Brain pericyte (primary cell): ENCODE measurements around the gene FOXL2.

Experiments
- DNase-seq: peaks from one replicate; pipeline ENCODE4 v3.0.0-alpha.2; 2012; ENCODE audit warnings: low read depth, low spot score

The FOXL2 gene

GRCh38 chr3:138946663-138947494 is at the start of gene FOXL2, which contains the start of gene FOXL2NB:
FOXL2 (minus strand) TSS chr3:138947137; CDS start chr3:138946722, 415 bp downstream.
FOXL2NB (plus strand) TSS chr3:138947217; CDS start chr3:138947365, 148 bp downstream.
- no peak for DNase-seq

- no peak for DNase-seq
Observed at GRCh38 chr3:138995706-138996105, 48.8 kb upstream of the FOXL2 start.

DNA sequence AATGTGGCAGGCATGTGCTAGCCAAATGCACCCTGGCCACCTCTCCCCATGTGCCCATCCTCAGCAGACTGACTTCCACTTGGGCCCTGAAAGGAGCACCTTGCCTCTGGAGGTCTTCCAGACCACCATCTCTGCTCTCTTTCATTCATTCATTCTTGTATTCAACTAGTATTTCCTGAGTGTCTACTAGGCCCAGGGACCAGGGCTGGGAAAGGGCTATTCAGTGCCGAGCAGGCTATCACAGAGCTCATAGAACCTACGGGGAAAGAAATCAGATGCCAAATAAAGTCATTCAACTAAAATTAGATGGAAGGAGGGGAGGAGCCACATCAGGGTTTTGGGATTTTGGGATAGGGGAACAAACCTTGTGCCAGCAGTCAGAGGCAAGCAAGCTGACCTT is 40.2 kb upstream of the FOXL2 start:
- no peak for DNase-seq

DNA sequence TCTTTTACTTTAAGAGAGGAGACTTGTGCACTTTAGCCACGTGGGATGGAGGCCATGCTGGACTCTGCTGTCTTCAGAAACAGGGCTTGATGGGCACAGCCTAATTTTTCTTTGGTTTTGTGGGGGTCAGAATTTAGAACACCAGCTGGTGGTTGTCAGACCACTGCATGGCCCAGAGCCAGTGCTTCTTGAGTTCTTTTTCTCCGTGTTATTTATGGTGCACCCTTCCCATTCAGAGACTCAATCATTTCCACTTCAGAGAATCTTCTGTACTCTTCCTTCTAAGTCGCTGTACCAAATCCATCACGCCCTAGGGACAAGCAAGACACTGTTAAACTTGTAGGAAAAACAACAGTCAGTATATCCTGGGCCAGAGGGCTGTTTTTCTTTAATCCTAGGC is 39.0 kb upstream of the FOXL2 start:
- no peak for DNase-seq

DNA sequence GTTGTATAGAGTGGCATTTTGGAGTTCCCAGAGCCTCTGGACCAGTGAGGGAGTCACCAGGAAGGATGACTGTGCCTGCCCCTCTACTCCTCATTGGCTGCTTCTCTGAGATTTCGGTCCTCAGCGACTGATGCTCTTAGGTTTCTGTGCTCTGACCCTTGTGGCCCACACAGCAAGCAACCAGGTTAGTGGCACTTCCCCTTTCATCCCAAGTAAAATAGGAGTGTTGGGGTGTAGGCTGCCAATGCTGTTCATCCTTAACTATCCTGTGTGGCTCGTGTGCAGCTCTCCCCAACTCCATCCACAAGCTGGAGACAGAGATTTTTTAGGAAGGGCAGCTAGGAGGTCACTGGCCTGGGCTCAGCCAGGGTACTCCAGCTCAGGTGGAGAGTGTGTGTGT is 37.9 kb upstream of the FOXL2 start:
- no peak for DNase-seq

- DNase-seq = no peak
Observed at GRCh38 chr3:138976047-138976446, 29.1 kb upstream of the FOXL2 start.

GRCh38 chr3:138975351-138975750 is 28.4 kb upstream of the FOXL2 start:
- no peak for DNase-seq

GRCh38 chr3:138974462-138974861 is 27.5 kb upstream of the FOXL2 start:
- no peak for DNase-seq

DNA sequence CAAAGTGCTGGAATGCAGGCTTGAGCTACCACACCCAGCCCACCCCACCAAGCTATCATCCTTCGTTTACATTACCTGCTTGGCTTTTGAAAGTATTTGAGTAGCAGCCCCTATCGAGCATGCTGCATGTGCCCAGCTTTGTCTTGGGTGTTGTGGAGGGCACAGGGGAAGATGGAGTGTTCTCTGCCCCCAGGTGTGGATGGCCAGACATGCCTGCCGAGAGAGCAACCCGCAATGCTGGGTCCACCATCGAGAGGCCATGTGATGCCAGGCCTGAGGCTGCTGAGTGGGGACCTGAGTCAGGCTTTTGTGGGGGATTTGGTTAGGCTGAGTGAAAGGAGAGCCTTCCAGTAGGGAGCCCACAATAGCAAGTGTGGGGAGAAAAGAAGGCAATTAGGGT is 26.0 kb upstream of the FOXL2 start:
- no peak for DNase-seq

GRCh38 chr3:138971766-138972320 is 24.9 kb upstream of the FOXL2 start:
- no peak for DNase-seq

- DNase-seq = no peak
Observed at GRCh38 chr3:138964923-138965322, 18.0 kb upstream of the FOXL2 start.

DNA sequence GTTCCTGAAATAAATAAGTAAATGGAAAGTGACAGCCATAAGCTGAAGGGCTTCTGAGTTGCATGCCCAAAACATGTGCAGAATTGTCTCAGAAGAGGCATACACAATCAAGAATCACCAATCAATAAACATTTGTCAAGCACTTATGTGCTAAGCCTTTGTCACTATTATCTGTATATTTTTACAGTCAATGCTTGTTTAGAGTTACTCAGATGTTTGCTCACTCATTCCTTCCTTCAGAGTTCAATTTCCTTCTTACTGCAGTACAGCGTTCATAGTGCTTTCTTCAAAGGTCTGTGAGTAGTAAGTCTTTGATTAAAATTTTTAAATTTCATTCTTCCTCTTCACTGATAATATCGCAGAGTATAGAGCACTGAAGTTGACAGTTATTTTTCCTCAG is 17.3 kb upstream of the FOXL2 start:
- no peak for DNase-seq

DNA sequence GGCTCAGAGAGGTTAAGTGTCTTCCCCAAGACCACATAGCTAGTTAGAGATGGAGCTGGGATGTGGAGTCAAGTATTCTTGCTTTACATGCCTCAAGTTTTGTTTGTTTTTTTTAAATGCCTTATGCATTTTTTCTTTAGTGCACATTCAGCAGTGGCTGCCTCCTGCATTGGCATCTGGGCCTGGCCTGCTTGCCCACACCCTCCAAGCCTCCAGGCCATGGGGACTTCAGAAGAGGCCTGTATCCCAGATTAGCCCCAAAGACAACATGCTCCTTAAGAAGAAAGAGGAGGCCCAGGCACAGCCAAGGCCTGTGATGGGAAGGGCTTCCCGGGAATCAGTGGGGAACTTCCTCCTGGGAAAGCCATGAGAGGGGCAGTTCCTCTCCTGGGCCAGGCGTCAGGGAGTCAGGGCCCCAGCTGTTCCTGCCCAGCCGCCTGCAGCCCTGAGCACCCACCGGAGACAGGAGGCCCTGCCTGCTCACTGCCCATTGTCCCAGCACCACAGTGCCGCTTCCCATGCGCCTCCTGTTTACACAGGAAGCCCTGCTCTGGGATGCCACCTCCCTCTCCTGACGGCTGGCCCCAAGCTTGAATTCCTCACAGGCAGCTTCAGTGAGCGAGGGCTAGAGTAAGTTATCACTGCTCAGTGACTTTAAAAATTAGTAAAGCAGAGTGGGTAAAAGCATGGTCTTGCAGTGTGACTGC is 16.1 kb upstream of the FOXL2 start:
- no peak for DNase-seq

DNA sequence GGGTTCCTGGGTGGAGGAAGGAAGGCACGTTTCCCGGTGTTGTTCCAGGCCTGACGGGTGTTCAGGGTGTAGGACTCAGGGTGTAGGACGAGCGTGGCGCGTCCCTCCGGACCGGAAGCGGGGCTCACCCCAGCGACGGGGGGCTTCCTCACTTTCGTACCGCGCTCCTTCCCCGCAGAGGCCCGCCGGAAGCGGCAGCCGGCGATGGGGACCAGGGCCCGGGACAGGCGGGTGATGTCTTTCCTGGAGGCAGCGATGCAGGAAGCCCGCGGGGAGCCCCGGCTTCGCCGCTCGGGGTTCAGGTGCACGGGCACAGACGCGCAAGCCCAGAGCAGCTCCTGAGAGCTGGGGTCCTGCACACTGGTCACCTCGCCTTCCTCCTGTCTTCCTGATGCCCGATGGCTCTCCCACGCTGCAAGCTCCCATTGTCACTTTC is 13.5 kb upstream of the FOXL2 start:
- DNase-seq = no peak

DNA sequence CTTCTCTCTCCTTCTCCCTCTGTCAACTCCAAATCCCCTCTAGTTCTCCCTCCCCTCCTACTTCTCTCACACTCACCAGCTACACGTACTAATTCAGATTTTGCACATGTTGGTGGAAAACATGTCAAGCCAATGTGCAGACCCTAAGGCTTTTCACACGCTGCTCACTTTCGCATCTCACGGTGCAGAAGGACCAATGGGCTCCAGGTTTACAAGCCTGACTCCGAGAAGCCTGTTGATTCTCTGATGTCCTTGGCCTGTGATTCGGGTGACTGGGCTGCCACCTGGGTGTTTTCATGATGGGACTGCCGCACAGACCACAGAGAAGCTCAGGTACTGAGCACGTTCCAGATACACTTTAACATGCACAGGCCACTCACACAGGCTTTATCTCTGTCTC is 3.8 kb upstream of the FOXL2 start:
- no peak for DNase-seq

DNA sequence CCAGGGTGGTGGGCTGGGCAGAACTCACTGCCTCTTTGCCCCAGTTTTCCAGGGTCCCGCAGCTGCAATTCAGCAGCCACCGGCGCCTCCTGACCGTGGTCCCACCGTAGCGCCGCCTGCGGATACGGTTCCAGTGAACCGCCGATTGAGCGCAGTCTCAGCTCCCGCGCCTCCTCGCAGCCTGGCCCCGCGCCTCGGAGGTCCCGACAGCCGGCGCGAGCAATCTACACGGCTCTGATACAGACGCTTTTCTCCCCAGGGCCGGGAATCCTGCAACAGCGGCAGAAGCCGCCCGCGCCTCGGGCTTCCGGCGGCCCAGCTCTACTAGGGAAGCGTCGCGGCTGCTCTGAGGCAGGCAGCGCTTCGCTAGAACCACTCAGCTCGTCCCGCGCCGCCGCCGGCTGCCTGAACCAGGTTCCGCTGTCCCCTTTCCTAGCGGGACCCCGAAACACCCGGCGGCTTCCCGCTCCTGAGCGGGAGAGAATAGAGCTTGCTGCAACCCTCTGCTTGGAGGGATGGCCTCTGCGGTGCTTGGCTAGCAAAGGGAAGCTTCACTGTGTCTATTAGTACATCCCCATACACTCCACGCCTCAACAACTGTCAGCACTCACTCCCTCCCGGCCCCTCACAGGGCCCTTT is 3.2 kb upstream of the FOXL2 start:
- DNase-seq = no peak

GRCh38 chr3:138949445-138950005 is 2.6 kb upstream of the FOXL2 start:
- no peak for DNase-seq

GRCh38 chr3:138949002-138949418 is 2.1 kb upstream of the FOXL2 start:
- DNase-seq = no peak

DNA sequence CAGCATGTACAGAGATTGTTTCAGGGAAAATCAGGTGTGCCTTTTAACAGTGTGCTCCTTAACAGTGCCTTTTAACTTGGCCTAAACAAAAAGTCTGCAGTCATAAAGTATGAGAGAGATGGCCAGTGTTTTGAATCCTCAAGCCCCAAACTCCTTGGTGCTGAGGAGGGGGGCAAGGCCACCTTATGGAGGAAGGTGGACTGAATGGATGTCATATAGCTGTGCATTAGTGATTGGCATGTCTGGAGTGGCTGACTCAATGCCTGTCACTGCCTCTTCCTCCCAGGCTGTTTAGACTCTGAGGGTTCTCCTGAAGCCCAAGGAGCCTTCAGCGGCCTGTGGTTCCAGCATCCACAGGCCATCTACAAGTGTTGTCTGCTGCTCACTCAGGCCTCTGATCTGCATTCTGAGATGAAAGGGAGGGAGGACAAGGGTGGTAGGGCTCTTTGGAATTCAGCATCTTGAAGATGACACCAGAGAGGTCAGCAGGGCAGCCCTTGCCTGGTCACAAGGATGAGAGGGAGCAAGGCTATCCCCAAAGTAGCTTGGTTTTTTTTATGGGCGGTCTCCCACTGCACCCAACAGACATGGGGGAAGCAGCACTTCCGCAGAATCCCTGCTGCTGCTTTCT is 1.5 kb upstream of the FOXL2 start:
- no peak for DNase-seq

- DNase-seq = no peak
Observed at GRCh38 chr3:138947495-138948121, 671 bp upstream of the FOXL2 start.
